ENCODE results near the gene TLX2.

The TLX2 gene

GRCh38 chr2:74532222-74532621, 18.0 kb downstream of the TLX2 start:
- TF ChIP-seq, protein P1, sequence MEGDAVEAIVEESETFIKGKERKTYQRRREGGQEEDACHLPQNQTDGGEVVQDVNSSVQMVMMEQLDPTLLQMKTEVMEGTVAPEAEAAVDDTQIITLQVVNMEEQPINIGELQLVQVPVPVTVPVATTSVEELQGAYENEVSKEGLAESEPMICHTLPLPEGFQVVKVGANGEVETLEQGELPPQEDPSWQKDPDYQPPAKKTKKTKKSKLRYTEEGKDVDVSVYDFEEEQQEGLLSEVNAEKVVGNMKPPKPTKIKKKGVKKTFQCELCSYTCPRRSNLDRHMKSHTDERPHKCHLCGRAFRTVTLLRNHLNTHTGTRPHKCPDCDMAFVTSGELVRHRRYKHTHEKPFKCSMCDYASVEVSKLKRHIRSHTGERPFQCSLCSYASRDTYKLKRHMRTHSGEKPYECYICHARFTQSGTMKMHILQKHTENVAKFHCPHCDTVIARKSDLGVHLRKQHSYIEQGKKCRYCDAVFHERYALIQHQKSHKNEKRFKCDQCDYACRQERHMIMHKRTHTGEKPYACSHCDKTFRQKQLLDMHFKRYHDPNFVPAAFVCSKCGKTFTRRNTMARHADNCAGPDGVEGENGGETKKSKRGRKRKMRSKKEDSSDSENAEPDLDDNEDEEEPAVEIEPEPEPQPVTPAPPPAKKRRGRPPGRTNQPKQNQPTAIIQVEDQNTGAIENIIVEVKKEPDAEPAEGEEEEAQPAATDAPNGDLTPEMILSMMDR (IDR thresholded peaks at IDR 0.05), result no peak
- no peak for DNase-seq (ENCODE audit: low spot score)
- Histone ChIP-seq H3K27ac (no peak overlapping the region), H3K4me3 (no peak overlapping the region)

DNA sequence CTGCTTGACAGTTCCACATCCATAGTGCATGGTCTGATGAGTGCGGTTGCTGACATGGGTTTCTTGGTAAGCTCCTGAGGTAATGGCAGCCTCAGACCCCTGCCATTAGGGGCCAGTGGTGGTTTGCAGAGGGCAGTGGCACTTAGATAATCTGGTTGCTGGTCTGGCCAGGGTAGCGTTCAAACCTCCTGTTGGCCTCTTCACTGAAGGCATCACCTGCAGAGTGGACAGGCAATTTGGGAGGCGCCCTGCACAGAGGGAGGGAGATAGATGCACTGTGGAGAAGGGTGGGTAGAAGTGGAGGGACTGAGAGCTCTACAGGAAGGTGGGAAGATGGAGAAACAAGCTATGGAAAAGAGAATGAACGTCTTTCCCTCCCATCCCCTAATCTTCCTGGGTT, 19.2 kb downstream of the TLX2 start:
- TF ChIP-seq, protein P1 (IDR thresholded peaks at IDR 0.05), result no peak
- no peak for DNase-seq (ENCODE audit: low spot score)
- Histone ChIP-seq H3K4me3 (no peak overlapping the region), H3K27ac (no peak overlapping the region)

- no peak for DNase-seq (ENCODE audit: low spot score)
- TF ChIP-seq, protein P1 (IDR thresholded peaks at IDR 0.05), result no peak
- no peak overlapping the region for H3K27ac ChIP-seq
- H3K4me3 ChIP-seq, result no peak overlapping the region
Observed at GRCh38 chr2:74534411-74534810, 20.2 kb downstream of the TLX2 start.

DNA sequence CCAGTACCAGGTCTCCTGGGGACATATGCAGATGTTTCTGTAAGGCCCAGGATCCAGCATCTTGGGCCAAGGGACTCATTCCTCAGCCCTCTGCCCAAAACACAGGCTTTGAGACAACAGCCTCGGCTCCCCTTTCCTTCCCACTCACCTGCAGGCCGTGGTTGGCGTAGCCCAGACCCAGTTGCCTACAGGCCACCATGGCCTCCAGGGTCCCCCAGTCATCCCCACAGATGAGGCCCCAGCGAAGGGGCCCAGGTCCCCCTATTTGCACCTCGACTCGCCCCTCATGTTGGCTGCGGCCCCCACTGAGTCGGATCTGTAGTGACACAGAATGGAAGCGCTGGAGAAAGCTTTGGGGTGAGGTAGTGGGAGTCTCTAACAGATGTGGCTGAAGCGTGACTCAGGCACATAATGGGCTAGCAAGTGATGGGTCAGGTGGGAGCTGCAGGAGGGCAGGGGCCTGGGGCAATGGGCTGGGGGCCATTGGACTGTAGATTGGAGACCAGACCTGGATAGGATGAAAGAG, 21.3 kb downstream of the TLX2 start:
- no peak for DNase-seq (ENCODE audit: low spot score)
- Histone ChIP-seq H3K27ac (no peak overlapping the region), H3K4me3 (no peak overlapping the region)
- TF ChIP-seq, protein P1 (IDR thresholded peaks at IDR 0.05), result no peak

DNA sequence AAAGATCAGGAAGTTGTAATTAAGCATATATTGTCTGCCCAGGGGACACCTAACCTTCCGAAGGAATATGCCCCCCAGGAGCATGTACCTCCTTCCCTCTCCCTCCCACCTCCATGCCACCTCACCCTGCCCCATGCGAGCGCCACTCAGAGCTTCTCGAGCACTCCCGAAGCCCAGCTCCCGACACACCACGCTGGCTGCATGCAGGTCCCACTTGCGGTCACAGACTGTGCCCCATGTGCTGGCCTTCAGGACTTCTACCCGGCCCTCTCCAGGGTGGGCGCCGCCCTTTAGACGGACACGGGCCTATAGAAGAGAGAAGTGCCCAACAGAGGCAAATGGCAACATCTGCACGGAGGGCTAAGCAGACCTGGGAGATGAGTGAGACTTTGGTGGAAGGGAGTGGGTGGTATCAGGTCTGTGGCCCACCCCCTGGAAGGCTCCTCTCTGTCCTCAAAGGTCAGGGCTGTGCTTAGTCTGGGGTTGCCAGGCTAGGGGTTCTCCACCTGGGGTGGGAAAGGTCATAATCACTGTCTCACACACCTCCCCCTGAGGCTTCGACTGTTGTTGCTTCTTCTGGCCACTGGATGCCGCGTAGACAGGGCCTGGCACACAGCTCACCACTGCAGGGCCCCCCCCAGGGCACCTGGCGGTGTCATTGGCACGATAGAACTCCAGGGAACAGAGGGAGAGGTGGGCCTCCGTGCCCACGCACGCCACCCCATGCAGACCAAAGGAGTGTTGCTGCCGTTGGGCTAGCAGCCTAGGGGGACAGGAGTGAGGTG, 22.1 kb downstream of the TLX2 start:
- TF ChIP-seq, protein P1 (IDR thresholded peaks at IDR 0.05), result no peak
- DNase-seq (ENCODE audit: low spot score), result no peak
- no peak overlapping the region for H3K27ac ChIP-seq
- H3K4me3 ChIP-seq, result no peak overlapping the region

DNA sequence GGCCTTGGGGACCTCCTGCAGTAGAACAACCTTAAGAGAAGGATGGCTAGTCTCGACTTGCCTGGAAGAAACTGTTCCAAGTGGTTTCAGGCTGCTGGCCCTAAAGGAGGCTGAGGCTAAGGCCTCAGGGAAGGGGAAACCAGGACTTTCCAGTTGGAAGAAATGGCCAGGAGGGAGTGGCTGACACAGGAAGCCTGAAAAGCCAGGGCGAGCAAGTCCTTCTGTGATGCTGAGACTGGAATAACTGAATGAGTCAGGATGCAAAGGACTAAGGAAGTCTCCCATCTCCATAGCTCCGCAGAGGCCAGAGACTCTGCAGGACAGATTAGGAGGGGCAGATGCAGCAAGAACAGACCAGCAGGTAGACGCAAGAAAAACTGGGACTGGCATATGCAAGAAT, 22.9 kb downstream of the TLX2 start:
- TF ChIP-seq, protein P1 (IDR thresholded peaks at IDR 0.05), result no peak
- no peak for DNase-seq (ENCODE audit: low spot score)
- no peak overlapping the region for H3K27ac ChIP-seq

GRCh38 chr2:74538881-74539339, 24.7 kb downstream of the TLX2 start:
- Histone ChIP-seq H3K4me3 (no peak overlapping the region), H3K27ac (no peak overlapping the region)
- DNase-seq (ENCODE audit: low spot score), result no peak
- TF ChIP-seq, protein P1 (IDR thresholded peaks at IDR 0.05), result no peak

More for the DNA sequence above, 22.9 kb downstream of the TLX2 start:
- H3K4me3 ChIP-seq, result no peak overlapping the region
